GM21723 (cell line): Measurements from ENCODE around the gene ACSF3.
"Not testable (repeated sequence)": the region's sequence is repeated elsewhere in the genome, so short reads cannot be mapped to it uniquely, and the experiment has no call there.

Experiments used
- ATAC-seq: cut with Tn5 transposase; IDR thresholded peaks from one replicate; pipeline ENCODE4 v1.9.1; 2021; ENCODE audit warnings: mild to moderate bottlenecking, moderate library complexity; ENCODE audit not compliant: unreplicated experiment

Gene ACSF3

GRCh38 chr16:89187032-89187769 is 93.5 kb downstream of the ACSF3 start:
- ATAC-seq: no peak

GRCh38 chr16:89187770-89188392 is 94.2 kb downstream of the ACSF3 start:
- ATAC-seq: no peak

GRCh38 chr16:89188471-89189357 is 95.1 kb downstream of the ACSF3 start:
- not testable (repeated sequence) for ATAC-seq

- ATAC-seq: no peak
Observed at GRCh38 chr16:89189358-89190025, 95.8 kb downstream of the ACSF3 start.

- ATAC-seq: no peak
Observed at GRCh38 chr16:89190150-89190958, 96.7 kb downstream of the ACSF3 start.

- no peak for ATAC-seq
Observed at GRCh38 chr16:89191033-89191900, 97.6 kb downstream of the ACSF3 start.

GRCh38 chr16:89191901-89192185 is 98.2 kb downstream of the ACSF3 start:
- ATAC-seq: no peak

- ATAC-seq: not testable (repeated sequence)
Observed at GRCh38 chr16:89192186-89192955, 98.7 kb downstream of the ACSF3 start.

GRCh38 chr16:89192956-89193575 is 99.4 kb downstream of the ACSF3 start:
- no peak for ATAC-seq

GRCh38 chr16:89193576-89194293 is 100.1 kb downstream of the ACSF3 start:
- no peak for ATAC-seq

GRCh38 chr16:89194340-89195311 is 101.0 kb downstream of the ACSF3 start:
- no peak for ATAC-seq

- no peak for ATAC-seq
Observed at GRCh38 chr16:89195521-89196171, 102.0 kb downstream of the ACSF3 start.

- ATAC-seq: no peak
Observed at GRCh38 chr16:89197033-89197632, 103.5 kb downstream of the ACSF3 start.

- no peak for ATAC-seq
Observed at GRCh38 chr16:89197633-89198416, 104.2 kb downstream of the ACSF3 start.
